CD4-positive, alpha-beta T cell treated with Interleukin-1 beta for 1 hour (primary cell): ENCODE data around the gene UBXN10.

ENCODE experiments used
- DNase-seq, 2 donors: peaks; one replicate each; pipeline ENCODE4 v3.0.0-alpha.2; 2020 to 2022

Gene UBXN10

GRCh38 chr1:20184481-20184900 is 1.4 kb upstream of the UBXN10 start:
- no peak for DNase-seq

- DNase-seq, result peak; percentile 67 to 73
These were observed 681 bp upstream of the UBXN10 start for GRCh38 chr1:20184997-20185833.

- DNase-seq, result peak; percentile 23 to 45
These were observed 1.4 kb downstream of the UBXN10 start for GRCh38 chr1:20187103-20187812.

GRCh38 chr1:20187813-20188454 is 2.0 kb downstream of the UBXN10 start:
- DNase-seq, result no peak

GRCh38 chr1:20188455-20188817 is 2.5 kb downstream of the UBXN10 start:
- DNase-seq, result no peak

- no peak for DNase-seq
These were observed 3.8 kb downstream of the UBXN10 start for GRCh38 chr1:20189664-20190063.

- no peak for DNase-seq
These were observed 4.6 kb downstream of the UBXN10 start for GRCh38 chr1:20190256-20191160.

- DNase-seq, result no peak
These were observed 5.5 kb downstream of the UBXN10 start for GRCh38 chr1:20191266-20191825.

- DNase-seq, result no peak
These were observed 6.5 kb downstream of the UBXN10 start for GRCh38 chr1:20192364-20192763.

- DNase-seq, result no peak
These were observed 7.0 kb downstream of the UBXN10 start for GRCh38 chr1:20192871-20193411.

GRCh38 chr1:20194224-20194623 is 8.3 kb downstream of the UBXN10 start:
- no peak for DNase-seq

- peak; percentile 66 to 72 for DNase-seq
These were observed 9.0 kb downstream of the UBXN10 start for GRCh38 chr1:20194757-20195461.

GRCh38 chr1:20195462-20195780 is 9.5 kb downstream of the UBXN10 start:
- DNase-seq, result no peak

- no peak for DNase-seq
These were observed 11.5 kb downstream of the UBXN10 start for GRCh38 chr1:20197329-20197791.

GRCh38 chr1:20198296-20198695 is 12.4 kb downstream of the UBXN10 start:
- no peak for DNase-seq

GRCh38 chr1:20198918-20199317 is 13.0 kb downstream of the UBXN10 start:
- no peak for DNase-seq

- no peak for DNase-seq
These were observed 13.5 kb downstream of the UBXN10 start for GRCh38 chr1:20199403-20199802.

- no peak for DNase-seq
These were observed 13.9 kb downstream of the UBXN10 start for GRCh38 chr1:20199840-20200239.

- no peak for DNase-seq
These were observed 15.1 kb downstream of the UBXN10 start for GRCh38 chr1:20200966-20201365.

GRCh38 chr1:20202166-20202565 is 16.3 kb downstream of the UBXN10 start:
- DNase-seq, result no peak

GRCh38 chr1:20207546-20207945 is 21.6 kb downstream of the UBXN10 start:
- DNase-seq, result no peak
